Lung (tissue), 12 donors: Measurements from ENCODE around the gene CYP4V2. TPM values are rescaled to one million over a fixed set of nuclear protein-coding genes. Genes with fewer than 3 reads are reported as not detected.

ENCODE experiments used
- ATAC-seq: fragments of 200-7000 bp; cut with Tn5 transposase; one replicate; pipeline ENCODE4 v1.9.1; 2020; ENCODE audit warnings: moderate number of reproducible peaks; ENCODE audit not compliant: insufficient read depth, low FRiP score
- DNase-seq, 3 donors: peaks; one replicate each; pipeline ENCODE4 v3.0.0-alpha.2; 2013 to 2017
- H3K27ac ChIP-seq, 2 donors: one replicate each; pipeline ENCODE4 v1.5.1; 2013; ENCODE audit warnings: mild to moderate bottlenecking in 2 of 2, moderate library complexity in 2 of 2, control low read depth in 1 of 2, inconsistent platforms in 1 of 2, low read depth in 1 of 2, low read length in 1 of 2
- H3K27me3 ChIP-seq, 3 donors: one replicate each; pipeline ENCODE4 v1.5.1; 2013; ENCODE audit warnings: low read length in 2 of 3; ENCODE audit not compliant: control insufficient read depth in 3 of 3, insufficient read depth in 3 of 3
- H3K36me3 ChIP-seq, 4 donors: one replicate each; pipeline ENCODE4 v1.5.1; 2013; ENCODE audit warnings: low read length in 4 of 4, mild to moderate bottlenecking in 1 of 4, moderate library complexity in 1 of 4; ENCODE audit not compliant: control insufficient read depth in 4 of 4, insufficient read depth in 4 of 4
- H3K4me1 ChIP-seq, 5 donors: one replicate each; pipeline ENCODE4 v1.5.1; 2013; ENCODE audit warnings: low read length in 5 of 5, mild to moderate bottlenecking in 2 of 5, moderate library complexity in 1 of 5; ENCODE audit not compliant: control insufficient read depth in 5 of 5, insufficient read depth in 5 of 5
- H3K4me3 ChIP-seq: one replicate; pipeline ENCODE4 v1.5.1; 2013; ENCODE audit warnings: mild to moderate bottlenecking, control low read depth, moderate library complexity
- H3K9ac ChIP-seq, 2 donors: one replicate each; pipeline ENCODE4 v1.5.1; 2013; ENCODE audit warnings: low read length in 2 of 2, control low read depth in 1 of 2; ENCODE audit not compliant: insufficient read depth in 1 of 2
- H3K9me3 ChIP-seq, 4 donors: one replicate each; pipeline ENCODE4 v1.5.1; 2013; ENCODE audit warnings: low read length in 3 of 4, mild to moderate bottlenecking in 1 of 4, moderate library complexity in 1 of 4; ENCODE audit not compliant: control insufficient read depth in 4 of 4, insufficient read depth in 3 of 4
- WGBS, 2 donors: extraction: QIAGEN DNeasy Blood & Tissue Kit; methylation state at CpG; one replicate each; pipeline ENCODE4 v1.1.7; 2013; 5-methylcytosine and 5-hydroxymethylcytosine counted together
- polyA plus RNA-seq, 2 donors: library from polyadenylated mRNA; stranded (reverse); fragments of 200-250 nt; gene quantifications; one replicate each; pipeline ENCODE4 v1.2.1, GENCODE V29; 2013
- total RNA-seq, 2 donors: library from RNA; depleted of rRNA in 1 of 2; stranded (reverse); fragments of >200 nt in 1 of 2; gene quantifications; one replicate each; pipeline ENCODE4 v1.2.1, GENCODE V29; 2014 to 2021
- TF ChIP-seq, protein P1 (sequence below): IDR thresholded peaks from 2 replicates; pipeline ENCODE4 v1.5.1; 2012; ENCODE audit warnings: mild to moderate bottlenecking; ENCODE audit errors: control extremely low read depth, extremely low read depth
- donor health status: control.
- donor health status: control.
- donor health status: Bipolar disorder and iron deficiency.
- donor health status: healthy.
- donor health status: DM: yes; HTN: yes; CAD: no.

CYP4V2 gene
- total and polyA plus RNA-seq, 4 donors, result 13.4 to 36.2 (median 22.9) TPM

- Histone ChIP-seq H3K9me3 (no peaks in the 10 kb centered on the region), H3K27ac (no peak overlapping the region), H3K27me3 (no peaks in the 10 kb centered on the region), H3K4me1 (peaks cover 0 to 14% (median 2%) of the 10 kb centered on the region in 5 donors), H3K36me3 (peaks cover 0 to 20% (median 6%) of the 10 kb centered on the region in 4 donors), H3K4me3 (no peak overlapping the region), H3K9ac (no peak overlapping the region)
- DNase-seq (no peak), ATAC-seq (no peak)
- WGBS, 2 donors, result 94 to 97% methylated on average over 13 of the region's 13 CpGs
- TF ChIP-seq, protein P1, sequence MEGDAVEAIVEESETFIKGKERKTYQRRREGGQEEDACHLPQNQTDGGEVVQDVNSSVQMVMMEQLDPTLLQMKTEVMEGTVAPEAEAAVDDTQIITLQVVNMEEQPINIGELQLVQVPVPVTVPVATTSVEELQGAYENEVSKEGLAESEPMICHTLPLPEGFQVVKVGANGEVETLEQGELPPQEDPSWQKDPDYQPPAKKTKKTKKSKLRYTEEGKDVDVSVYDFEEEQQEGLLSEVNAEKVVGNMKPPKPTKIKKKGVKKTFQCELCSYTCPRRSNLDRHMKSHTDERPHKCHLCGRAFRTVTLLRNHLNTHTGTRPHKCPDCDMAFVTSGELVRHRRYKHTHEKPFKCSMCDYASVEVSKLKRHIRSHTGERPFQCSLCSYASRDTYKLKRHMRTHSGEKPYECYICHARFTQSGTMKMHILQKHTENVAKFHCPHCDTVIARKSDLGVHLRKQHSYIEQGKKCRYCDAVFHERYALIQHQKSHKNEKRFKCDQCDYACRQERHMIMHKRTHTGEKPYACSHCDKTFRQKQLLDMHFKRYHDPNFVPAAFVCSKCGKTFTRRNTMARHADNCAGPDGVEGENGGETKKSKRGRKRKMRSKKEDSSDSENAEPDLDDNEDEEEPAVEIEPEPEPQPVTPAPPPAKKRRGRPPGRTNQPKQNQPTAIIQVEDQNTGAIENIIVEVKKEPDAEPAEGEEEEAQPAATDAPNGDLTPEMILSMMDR, result no peak
These were observed 40.4 kb upstream of the CYP4V2 start for GRCh38 chr4:186150926-186151325.

DNA sequence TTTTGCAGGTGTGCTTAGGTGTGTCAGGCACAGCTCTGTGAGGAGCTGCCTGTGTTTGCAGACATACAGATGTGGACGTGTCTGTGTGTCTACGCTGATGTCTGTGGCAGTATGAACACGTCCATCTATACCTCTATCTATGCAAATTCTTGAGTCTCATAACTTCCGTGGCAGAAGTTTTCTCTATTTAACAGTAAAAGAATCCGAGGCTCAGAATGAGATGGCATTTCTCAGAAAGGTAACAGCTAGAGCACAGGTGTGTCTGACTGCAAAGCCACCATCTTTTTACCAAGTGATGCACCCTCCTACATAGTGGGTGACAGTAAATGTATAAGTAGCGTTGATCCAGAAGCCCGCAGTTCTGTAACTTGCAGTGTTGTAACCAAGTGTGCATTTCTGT, 39.9 kb upstream of the CYP4V2 start:
- DNase-seq (no peak), ATAC-seq (no peak)
- WGBS, 2 donors, result 91 to 93% methylated on average over 7 of the region's 7 CpGs
- H3K4me3 ChIP-seq, result no peak overlapping the region
- TF ChIP-seq, protein P1, result no peak
- H3K9ac ChIP-seq, result no peak overlapping the region
- no peaks in the 10 kb centered on the region for H3K9me3 ChIP-seq
- peaks cover 0 to 10% (median 2%) of the 10 kb centered on the region in 5 donors for H3K4me1 ChIP-seq
- H3K27ac ChIP-seq, result no peak overlapping the region
- no peaks in the 10 kb centered on the region for H3K27me3 ChIP-seq
- H3K36me3 ChIP-seq, result peaks cover 0 to 23% (median 8%) of the 10 kb centered on the region in 4 donors

GRCh38 chr4:186158021-186158813, 33.1 kb upstream of the CYP4V2 start:
- TF ChIP-seq, protein P1, result no peak
- H3K4me1 ChIP-seq, result peaks cover 0 to 3% (median 0%) of the 10 kb centered on the region in 5 donors
- no peak overlapping the region for H3K4me3 ChIP-seq
- no peak overlapping the region for H3K9ac ChIP-seq
- no peaks in the 10 kb centered on the region for H3K27me3 ChIP-seq
- no peaks in the 10 kb centered on the region for H3K9me3 ChIP-seq
- H3K27ac ChIP-seq, result no peak overlapping the region
- peaks cover 0 to 45% (median 21%) of the 10 kb centered on the region in 4 donors for H3K36me3 ChIP-seq
- ATAC-seq (no peak), DNase-seq (no peak)
- WGBS, 2 donors, result 84 to 86% methylated on average over 17 of the region's 17 CpGs
